ENCODE measurements around the gene TMCO4. TPM values are rescaled to one million over a fixed set of nuclear protein-coding genes. Genes with fewer than 3 reads are reported as not detected.
"Not testable (repeated sequence)": the region's sequence is repeated elsewhere in the genome, so short reads cannot be mapped to it uniquely, and the experiment has no call there.

Gene TMCO4
- total RNA-seq, 1 donor from 2014 or later: 12.1 TPM

DNA sequence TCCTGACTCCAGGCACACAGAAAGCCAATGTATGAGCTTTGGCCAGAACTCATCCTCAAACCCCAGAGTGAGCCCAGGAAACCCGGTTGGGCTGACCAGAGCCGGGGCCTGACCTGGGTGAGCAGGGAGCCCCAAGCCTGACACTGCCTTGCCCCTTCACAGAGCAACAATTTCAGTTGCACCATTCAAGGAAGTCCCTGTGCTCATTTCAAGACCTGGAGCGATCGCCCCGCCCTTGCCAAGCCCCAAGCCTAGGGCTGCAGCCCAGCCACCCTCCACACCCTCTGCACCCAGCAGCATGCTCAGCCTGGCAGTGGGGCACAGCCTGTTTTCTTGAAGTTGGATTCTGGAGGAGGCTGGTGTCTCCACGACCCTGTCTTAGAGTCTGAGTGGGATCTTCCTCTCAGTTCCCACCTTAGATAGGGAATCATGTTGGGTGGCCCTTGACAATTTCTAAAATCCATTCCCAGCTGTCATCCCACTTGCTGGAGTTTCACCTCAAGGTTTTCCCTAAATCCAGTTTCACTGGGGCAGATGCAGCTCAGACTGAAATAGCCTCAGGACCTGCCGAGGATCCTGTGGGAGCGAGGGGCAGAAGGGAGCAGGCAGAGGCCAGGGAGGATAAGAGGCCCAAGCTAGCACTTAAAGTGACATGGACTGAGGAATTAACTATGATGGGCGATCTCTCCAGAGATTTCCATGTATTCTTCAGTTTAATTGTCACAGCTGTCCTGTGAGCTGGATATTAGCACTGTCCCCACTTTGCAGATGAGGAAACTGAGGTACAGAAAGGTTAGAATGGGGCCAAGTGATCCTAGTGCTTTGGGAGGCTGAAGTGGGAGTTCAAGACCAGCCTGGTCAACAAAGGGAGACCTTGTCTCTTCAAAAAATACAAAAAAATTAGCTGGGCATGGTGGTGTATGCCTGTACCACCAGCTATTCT, 153.1 kb downstream of the TMCO4 start:
- DNase-seq: peak; percentile 71
- Mint-ChIP-seq H3K36me3 (ENCODE audit: low read depth) (no peaks in the 10 kb centered on the region), H3K4me3 (peak overlapping the region; percentile 98), H3K27me3 (peaks cover 12% of the 10 kb centered on the region), H3K9me3 (no peaks in the 10 kb centered on the region), H3K27ac (no peak overlapping the region), H3K4me1 (peaks cover 34% of the 10 kb centered on the region)
- intact Hi-C loops (cut with micrococcal nuclease): loop anchor here (10.0 kb wide), 1 partner anchor 392 kb away; the partner anchor contains the start of genes EMC1 and MRTO4

DNA sequence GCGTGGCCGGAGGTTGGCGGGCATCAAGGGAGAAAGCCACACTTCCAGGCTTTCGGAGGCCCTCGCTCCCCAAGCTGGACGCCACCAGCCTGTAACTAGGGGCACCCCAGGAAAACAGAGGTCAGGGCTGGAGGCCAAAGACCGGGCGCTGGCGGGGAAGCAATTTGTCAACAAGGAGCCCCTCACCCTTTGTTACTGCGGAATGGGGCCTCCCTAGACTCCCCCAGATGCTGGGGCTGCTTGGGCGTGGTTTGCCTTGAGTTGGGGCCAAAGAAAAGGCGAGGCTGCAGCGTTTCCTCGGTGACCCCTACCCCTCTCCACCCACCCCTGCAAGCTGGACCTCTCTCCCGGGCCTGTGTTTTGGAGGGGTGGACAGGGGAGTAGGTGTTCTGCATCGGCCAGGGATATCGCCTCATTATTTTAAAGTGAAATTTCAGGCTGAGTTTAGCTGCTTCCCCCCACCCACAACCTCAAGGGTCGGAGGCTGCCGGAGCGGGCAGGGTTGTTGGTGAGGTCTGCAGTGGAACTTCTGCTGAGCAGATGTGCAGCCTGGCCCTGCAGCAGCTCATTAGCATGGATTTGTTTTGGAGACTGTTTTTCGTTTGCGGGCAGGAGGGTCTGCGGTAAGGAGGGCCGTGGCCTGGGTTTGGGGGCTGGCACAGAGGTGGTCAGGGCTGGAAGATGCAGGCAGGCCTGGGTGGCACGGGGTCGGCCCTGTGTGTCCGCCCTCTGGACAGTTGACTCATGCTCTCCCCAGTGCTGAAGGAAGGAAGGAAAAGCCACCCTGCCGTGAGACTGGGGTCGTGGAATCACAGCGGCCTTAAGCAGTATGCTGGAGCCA, 154.1 kb downstream of the TMCO4 start:
- intact Hi-C loops (cut with micrococcal nuclease): loop anchor here (2.0 to 10.0 kb wide), 3 partner anchors 49 to 391 kb away; partner anchors contain the start of genes CAPZB, EMC1 and MRTO4
- Mint-ChIP-seq H3K9me3 (no peaks in the 10 kb centered on the region), H3K27ac (peak overlapping the region; percentile 15), H3K4me1 (peaks cover 32% of the 10 kb centered on the region), H3K27me3 (peaks cover 19% of the 10 kb centered on the region), H3K4me3 (peak overlapping the region; percentile 98), H3K36me3 (ENCODE audit: low read depth) (no peaks in the 10 kb centered on the region)
- DNase-seq: no peak

DNA sequence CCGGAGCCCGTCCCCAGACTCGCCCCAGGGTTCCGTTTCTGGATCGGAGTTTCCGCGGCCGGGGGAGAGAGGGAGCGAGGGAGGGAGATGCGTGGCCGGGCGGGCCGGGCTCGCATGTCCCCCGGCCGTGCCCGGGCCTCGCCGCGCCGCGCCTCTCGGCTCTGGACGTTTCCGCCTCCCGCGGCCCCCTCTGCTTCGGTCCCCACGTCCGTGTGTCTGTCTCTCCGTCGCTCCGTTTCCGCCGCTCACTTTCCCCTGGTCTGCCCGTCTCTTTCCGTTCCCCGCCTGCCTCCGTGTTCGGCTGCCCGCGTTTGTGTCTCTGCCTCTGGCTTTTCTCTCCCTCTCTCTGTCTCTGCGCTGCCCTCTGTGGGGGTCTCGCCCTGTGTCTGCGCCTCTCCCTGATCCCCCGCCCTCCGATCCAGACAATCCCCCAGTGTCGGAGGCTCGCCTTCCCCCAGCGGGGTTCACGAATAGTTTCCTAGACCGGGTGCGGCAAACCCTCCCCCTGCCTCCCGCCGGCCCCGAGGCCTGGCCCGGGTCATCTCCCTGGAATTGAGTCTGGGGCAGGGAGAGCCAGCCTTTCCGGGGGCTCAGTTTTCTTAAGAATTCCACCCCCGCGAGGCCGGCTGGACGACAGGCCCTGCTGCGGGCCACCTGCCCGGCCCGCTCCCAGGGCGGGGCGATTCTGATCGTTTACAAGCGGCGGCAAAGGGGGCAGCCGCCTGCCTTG, 154.9 kb downstream of the TMCO4 start:
- H3K36me3 Mint-ChIP-seq (ENCODE audit: low read depth): no peaks in the 10 kb centered on the region
- H3K27me3 Mint-ChIP-seq: peaks cover 19% of the 10 kb centered on the region
- H3K9me3 Mint-ChIP-seq: no peaks in the 10 kb centered on the region
- peak overlapping the region; percentile 98 for H3K4me3 Mint-ChIP-seq
- DNase-seq: peak; percentile 88
- H3K27ac Mint-ChIP-seq: peak overlapping the region; percentile 88
- intact Hi-C loops (cut with micrococcal nuclease): loop anchor here (2.0 to 10.0 kb wide), 3 partner anchors 48 to 390 kb away; partner anchors contain the start of genes CAPZB, EMC1 and MRTO4
- peaks cover 30% of the 10 kb centered on the region for H3K4me1 Mint-ChIP-seq

DNA sequence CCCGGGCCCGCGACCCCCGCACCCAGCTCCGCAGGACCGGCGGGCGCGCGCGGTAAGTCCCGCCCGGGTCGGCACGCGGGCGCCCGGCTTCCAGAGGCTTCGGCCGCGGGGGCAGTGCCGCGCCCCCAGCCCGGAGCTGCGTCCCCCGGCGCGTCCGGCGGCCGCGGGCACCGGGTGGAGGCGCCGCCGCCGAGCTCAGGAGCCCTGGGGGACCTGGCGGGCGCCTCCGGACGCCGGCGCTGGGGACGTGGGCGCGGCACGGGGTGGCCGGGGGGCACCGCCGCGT, 155.4 kb downstream of the TMCO4 start:
- intact Hi-C loops (cut with micrococcal nuclease): loop anchor here (2.0 to 10.0 kb wide), 3 partner anchors 48 to 390 kb away; partner anchors contain the start of genes CAPZB, EMC1 and MRTO4
- H3K9me3 Mint-ChIP-seq: no peaks in the 10 kb centered on the region
- H3K27me3 Mint-ChIP-seq: peaks cover 19% of the 10 kb centered on the region
- no peaks in the 10 kb centered on the region for H3K36me3 Mint-ChIP-seq (ENCODE audit: low read depth)
- H3K4me1 Mint-ChIP-seq: peaks cover 28% of the 10 kb centered on the region
- no peak overlapping the region for H3K27ac Mint-ChIP-seq
- DNase-seq: no peak
- H3K4me3 Mint-ChIP-seq: peak overlapping the region; percentile 23

DNA sequence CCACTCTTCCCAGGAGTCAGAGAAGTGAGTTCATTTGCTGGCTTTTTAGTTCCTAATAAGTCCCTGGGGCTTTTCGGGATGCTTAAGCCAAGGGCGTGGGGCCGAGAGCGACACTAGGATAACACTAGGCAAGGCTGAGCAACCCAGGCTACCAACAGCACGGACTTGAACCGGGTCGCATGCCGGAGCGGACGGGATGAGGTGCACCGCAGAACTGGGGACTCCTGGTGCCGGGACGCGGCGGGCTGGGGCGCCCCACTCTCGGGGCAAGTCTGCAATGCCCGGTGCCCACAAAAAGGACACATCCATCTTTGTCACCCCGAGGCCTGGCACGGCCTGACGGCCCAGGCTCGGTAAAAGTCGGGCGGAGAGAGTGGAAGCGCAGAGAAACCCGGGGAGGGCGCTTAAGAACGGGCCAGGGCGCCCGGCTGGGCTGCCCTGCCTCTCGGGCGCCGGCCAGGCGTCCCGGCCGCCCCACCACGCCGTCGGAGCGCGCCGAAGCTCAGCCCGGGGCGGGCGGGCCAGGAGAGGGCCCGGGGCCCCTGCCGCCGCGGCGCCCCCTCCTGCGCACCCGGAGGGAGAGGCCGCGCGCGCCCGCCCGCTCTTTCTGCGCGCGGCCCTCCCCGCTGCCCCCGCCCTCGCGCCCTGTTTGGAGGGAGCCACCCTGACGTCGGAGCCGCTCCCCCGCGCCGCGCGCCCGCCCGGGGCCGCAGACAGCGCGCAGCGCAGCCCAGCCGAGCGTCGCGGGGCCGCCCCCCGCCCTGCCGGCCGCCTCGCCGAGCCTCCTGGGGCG, 155.9 kb downstream of the TMCO4 start, which contains the start of gene NBL1:
NBL1 (plus strand) TSS at position 710 of the 793 bp plus-strand sequence. CDS start 10,720 bp downstream, outside the sequence.
- Mint-ChIP-seq H3K36me3 (ENCODE audit: low read depth) (no peaks in the 10 kb centered on the region), H3K9me3 (no peaks in the 10 kb centered on the region), H3K27ac (peak within 1 kb of the TSS; percentile 88), H3K4me3 (peak within 1 kb of the TSS; percentile 98), H3K27me3 (peaks cover 19% of the 10 kb centered on the region), H3K4me1 (peaks cover 28% of the 10 kb centered on the region)
- intact Hi-C loops (cut with micrococcal nuclease): loop anchor here (2.0 to 10.0 kb wide), 3 partner anchors 47 to 389 kb away; partner anchors contain the start of genes CAPZB, EMC1 and MRTO4
- peak; percentile 94 for DNase-seq

DNA sequence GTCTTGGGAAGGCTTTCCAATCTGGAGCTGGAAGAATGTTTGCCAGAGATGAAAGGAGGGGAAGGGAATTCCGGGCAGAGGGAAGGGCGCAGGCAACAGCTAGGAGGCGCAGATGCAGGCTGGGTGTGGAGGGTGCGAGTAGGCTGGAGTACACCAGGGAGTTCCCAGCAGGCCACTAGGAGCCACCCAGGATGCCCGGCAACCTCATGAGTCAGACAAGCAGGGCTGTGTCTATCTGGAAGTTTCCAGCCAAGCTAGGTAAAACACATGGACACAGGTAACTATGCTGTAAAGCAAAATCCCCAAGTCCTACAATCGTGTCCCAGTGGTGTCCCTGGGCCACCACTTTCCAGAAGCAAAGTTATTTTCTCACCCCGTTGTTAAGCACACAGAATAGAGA, 156.6 kb downstream of the TMCO4 start:
- intact Hi-C loops (cut with micrococcal nuclease): loop anchor here (10.0 kb wide), 1 partner anchor 388 kb away; the partner anchor contains the start of genes EMC1 and MRTO4
- no peaks in the 10 kb centered on the region for H3K36me3 Mint-ChIP-seq (ENCODE audit: low read depth)
- DNase-seq: no peak
- no peaks in the 10 kb centered on the region for H3K9me3 Mint-ChIP-seq
- peaks cover 28% of the 10 kb centered on the region for H3K4me1 Mint-ChIP-seq
- peak overlapping the region; percentile 78 for H3K27ac Mint-ChIP-seq
- H3K27me3 Mint-ChIP-seq: peaks cover 19% of the 10 kb centered on the region
- peak overlapping the region; percentile 86 for H3K4me3 Mint-ChIP-seq

DNA sequence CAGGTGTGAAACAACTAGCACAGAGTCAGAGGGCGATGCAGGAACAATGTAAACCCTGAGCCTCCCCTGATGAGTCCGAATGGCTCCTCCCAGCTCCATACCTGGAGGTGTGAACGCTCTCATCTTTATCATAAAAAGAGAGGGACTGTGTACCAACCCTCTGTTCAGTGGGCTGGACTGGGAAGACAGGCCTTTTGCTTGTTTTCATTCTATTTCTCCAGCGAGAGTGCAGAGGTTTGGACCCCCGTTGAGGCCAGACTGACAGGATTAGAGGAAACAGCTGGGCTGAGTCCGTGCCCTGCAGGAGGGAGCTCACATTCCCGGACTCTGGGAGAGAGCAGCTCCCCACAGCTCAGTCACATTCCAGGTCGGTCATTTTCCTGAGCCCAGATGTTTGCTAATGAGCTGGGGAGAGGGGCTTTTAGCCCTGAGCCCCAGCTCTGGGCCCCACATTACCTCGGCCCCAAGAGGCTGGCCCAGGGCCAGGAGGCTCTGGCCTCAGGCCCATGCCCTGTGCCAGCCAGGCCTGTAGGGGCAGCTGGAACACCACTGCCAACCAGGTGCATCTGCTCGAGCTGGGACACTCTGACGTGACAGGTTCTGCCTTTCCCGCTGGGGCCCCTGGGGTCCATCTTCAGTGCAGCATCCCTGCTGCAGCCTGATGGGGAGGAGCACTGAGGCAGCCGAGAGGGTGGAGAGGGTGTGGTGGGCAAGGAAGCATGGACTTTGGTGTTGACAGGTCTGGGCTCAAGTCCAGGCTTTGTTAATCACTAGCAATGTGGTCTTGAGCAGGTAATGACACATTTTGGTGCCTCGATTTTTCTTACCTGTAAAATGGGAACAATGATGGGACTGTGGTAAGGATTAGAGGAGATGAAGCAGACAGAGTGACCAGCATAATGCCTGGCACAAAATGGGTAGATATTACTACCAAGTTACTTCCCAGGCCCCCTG, 159.1 kb downstream of the TMCO4 start:
- Mint-ChIP-seq H3K36me3 (ENCODE audit: low read depth) (no peaks in the 10 kb centered on the region), H3K9me3 (no peaks in the 10 kb centered on the region), H3K4me1 (peaks cover 6% of the 10 kb centered on the region), H3K4me3 (no peak overlapping the region), H3K27me3 (peaks cover 19% of the 10 kb centered on the region), H3K27ac (no peak overlapping the region)
- intact Hi-C loops (cut with micrococcal nuclease): loop anchor here (10.0 kb wide), 1 partner anchor 386 kb away; the partner anchor contains the start of genes EMC1 and MRTO4
- no peak for DNase-seq

DNA sequence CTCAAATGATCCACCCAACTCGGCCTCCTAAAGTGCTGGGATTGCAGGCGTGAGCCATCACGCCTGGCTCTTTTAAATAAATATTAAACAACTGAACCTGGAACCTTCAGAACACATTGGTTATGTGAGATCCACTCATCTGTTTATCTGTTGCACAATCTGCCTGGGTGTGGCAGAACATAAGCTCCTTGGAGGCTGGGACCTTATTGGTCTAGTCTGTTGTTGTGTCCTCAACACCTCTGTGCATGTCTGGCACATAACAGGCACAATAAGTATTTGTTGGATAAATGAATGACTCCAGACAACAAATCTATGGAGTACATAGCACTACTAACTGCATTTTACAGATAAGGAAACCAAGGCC, 159.7 kb downstream of the TMCO4 start:
- intact Hi-C loops (cut with micrococcal nuclease): loop anchor here (10.0 kb wide), 1 partner anchor 385 kb away; the partner anchor contains the start of genes EMC1 and MRTO4
- no peak overlapping the region for H3K4me3 Mint-ChIP-seq

DNA sequence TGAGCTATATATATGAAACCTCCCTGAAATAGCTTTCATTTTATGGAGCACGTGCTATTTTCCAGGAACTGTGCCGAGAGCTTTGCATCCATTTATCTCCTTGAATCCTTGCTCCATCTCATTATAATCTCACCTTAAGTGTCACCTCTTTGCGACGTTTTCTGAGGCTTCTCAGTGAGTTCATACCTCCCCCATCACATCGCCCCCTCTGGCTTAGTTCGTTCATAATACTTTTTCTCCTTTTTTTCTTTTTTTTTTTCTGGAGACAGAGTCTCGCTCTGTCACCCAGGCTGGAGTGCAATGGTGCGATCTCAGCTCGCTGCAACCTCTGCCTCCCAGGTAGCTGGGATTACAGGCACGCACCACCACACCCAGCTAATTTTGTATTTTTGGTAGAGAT, 160.5 kb downstream of the TMCO4 start:
- intact Hi-C loops (cut with micrococcal nuclease); H3K4me1 Mint-ChIP-seq; H3K27ac Mint-ChIP-seq: not testable (repeated sequence)

More for the DNA sequence above, 159.7 kb downstream of the TMCO4 start:
- no peak for DNase-seq
- H3K4me1 Mint-ChIP-seq: peaks cover 6% of the 10 kb centered on the region
- peaks cover 19% of the 10 kb centered on the region for H3K27me3 Mint-ChIP-seq
- H3K9me3 Mint-ChIP-seq: no peaks in the 10 kb centered on the region
- no peaks in the 10 kb centered on the region for H3K36me3 Mint-ChIP-seq (ENCODE audit: low read depth)
- no peak overlapping the region for H3K27ac Mint-ChIP-seq

DNA sequence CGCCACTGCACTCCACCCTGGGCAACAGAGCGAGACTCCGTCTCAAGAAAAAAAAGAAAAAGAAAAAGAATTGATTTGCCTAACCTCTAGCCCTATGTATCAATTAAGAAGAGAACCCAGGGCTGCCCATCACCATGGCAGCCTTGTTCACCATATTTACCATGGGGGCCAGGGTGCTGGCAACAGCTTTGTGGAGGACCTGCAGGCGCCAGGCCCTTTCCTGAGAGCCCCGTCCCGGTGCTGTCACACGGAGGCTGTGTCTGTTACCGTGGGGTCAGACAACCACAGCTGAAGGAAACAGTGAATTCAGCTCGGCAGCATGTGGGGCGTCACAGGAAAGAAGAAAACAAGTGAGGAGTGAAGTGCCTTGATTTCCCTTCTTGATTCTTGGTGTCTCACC, 162.1 kb downstream of the TMCO4 start:
- intact Hi-C loops (cut with micrococcal nuclease): no loop called here
- Mint-ChIP-seq H3K27ac (no peak overlapping the region), H3K36me3 (ENCODE audit: low read depth) (no peaks in the 10 kb centered on the region), H3K4me3 (no peak overlapping the region), H3K27me3 (peaks cover 11% of the 10 kb centered on the region), H3K4me1 (no peaks in the 10 kb centered on the region), H3K9me3 (no peaks in the 10 kb centered on the region)
- DNase-seq: no peak

More for the DNA sequence above, 160.5 kb downstream of the TMCO4 start:
- not testable (repeated sequence) for H3K4me3 Mint-ChIP-seq; H3K36me3 Mint-ChIP-seq (ENCODE audit: low read depth); H3K9me3 Mint-ChIP-seq; DNase-seq
- H3K27me3 Mint-ChIP-seq: peaks cover 19% of the 10 kb centered on the region

DNA sequence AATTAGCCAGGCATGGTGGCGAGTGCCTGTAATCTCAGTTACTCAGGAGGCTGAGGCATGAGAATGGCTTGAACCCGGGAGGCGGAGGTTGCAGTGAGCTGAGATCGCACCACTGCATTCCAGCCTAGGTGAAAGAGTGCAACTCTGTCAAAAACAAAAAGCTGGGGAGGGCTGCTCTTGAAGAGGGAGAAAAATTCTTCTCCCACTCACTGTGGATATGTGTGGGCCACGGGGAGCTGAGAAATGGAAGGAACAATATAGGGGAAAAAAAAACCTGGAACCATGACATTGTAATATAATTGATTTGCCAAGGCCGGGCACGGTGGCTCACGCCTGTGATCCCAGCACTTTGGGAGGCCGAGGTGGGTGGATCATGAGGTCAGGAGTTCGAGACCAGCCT, 163.0 kb downstream of the TMCO4 start:
- not testable (repeated sequence) for H3K27ac Mint-ChIP-seq, H3K4me3 Mint-ChIP-seq

DNA sequence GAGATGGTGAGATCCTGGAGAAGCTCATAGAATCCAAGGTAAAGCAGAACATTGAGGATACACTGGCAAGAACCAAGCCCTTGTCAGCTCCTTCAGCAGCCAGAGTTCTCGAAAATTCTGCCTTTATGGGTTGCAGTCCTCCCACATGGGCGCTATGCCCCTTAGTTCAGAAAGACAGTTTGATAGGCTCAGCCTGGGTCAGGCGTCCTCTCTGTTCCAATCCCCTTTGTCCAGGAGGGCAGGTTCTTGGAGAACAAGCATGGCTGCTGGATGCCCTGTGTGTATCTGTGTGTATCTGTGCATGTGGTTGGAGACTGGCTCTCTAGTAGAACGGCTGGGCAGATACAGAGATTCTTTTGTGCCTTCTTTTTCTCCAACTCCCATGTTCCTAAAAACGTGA, 163.7 kb downstream of the TMCO4 start:
- intact Hi-C loops (cut with micrococcal nuclease): no loop called here
- no peak overlapping the region for H3K27ac Mint-ChIP-seq
- H3K4me1 Mint-ChIP-seq: no peaks in the 10 kb centered on the region
- no peak overlapping the region for H3K4me3 Mint-ChIP-seq
- H3K9me3 Mint-ChIP-seq: no peaks in the 10 kb centered on the region
- H3K27me3 Mint-ChIP-seq: peaks cover 3% of the 10 kb centered on the region
- H3K36me3 Mint-ChIP-seq (ENCODE audit: low read depth): no peaks in the 10 kb centered on the region
- DNase-seq: no peak

More for the DNA sequence above, 163.0 kb downstream of the TMCO4 start:
- H3K9me3 Mint-ChIP-seq; intact Hi-C loops (cut with micrococcal nuclease); H3K27me3 Mint-ChIP-seq; DNase-seq; H3K4me1 Mint-ChIP-seq; H3K36me3 Mint-ChIP-seq (ENCODE audit: low read depth): not testable (repeated sequence)
